H1 (cell line): ENCODE measurements around the gene ADTRP. TPM values are rescaled to one million over a fixed set of nuclear protein-coding genes. Genes with fewer than 3 reads are reported as not detected.

Experiments used
- CTCF ChIA-PET: fragments of 300-600 bp; sonication (Branson Sonifier 250); formaldehyde crosslinking; loops from one replicate; lab custom pipeline; 2021; ENCODE audit not compliant: partially characterized antibody; lab: Charles Lee
- POLR2A ChIA-PET: fragments of 300-600 bp; sonication (Branson Sonifier 250); formaldehyde crosslinking; loops from one replicate; lab custom pipeline; 2021; ENCODE audit warnings: inconsistent platforms; ENCODE audit not compliant: partially characterized antibody; lab: Charles Lee
- DNase-seq, 2 experiments: peaks; one replicate each; pipeline versions ENCODE4 v3.0.0 to v3.0.0-alpha.2; 2010 to 2022; ENCODE audit warnings: low spot score in 2 of 2, low read depth in 1 of 2, mixed read lengths in 1 of 2
- FAIRE-seq: peaks from 2 replicates; lab custom pipeline; 2011; peaks lifted over from hg19 to GRCh38; lab: Jason Lieb, UNC
- H2AFZ ChIP-seq: 2 replicates; pipeline ENCODE4 v1.8.1; 2012; ENCODE audit warnings: low read length, inconsistent platforms
- H2AK5ac ChIP-seq: 2 replicates; pipeline ENCODE4 v1.6.1; 2013; ENCODE audit warnings: low read depth, low read length
- H2BK120ac ChIP-seq: replicated peaks from 2 replicates; pipeline ENCODE3; 2013; ENCODE audit warnings: low read depth, low read length, inconsistent platforms
- H2BK12ac ChIP-seq: 2 replicates; pipeline ENCODE4 v1.6.1; 2013; ENCODE audit warnings: low read depth, low read length
- H2BK15ac ChIP-seq: 2 replicates; pipeline ENCODE4 v1.6.1; 2013; ENCODE audit warnings: low read length
- H2BK20ac ChIP-seq: 2 replicates; pipeline ENCODE4 v1.6.1; 2013; ENCODE audit warnings: low read length
- H2BK5ac ChIP-seq: 2 replicates; pipeline ENCODE4 v1.6.1; 2013; ENCODE audit warnings: low read depth, low read length
- H3K14ac ChIP-seq: 2 replicates; pipeline ENCODE4 v1.6.1; 2013; ENCODE audit warnings: inconsistent platforms; ENCODE audit not compliant: insufficient read length
- H3K18ac ChIP-seq: 2 replicates; pipeline ENCODE4 v1.6.1; 2013; ENCODE audit warnings: low read length; ENCODE audit errors: extremely low read depth
- H3K23ac ChIP-seq: 2 replicates; pipeline ENCODE4 v1.6.1; 2013; ENCODE audit warnings: inconsistent platforms; ENCODE audit not compliant: insufficient read length
- H3K23me2 ChIP-seq: 2 replicates; pipeline ENCODE4 v1.6.1; 2013; ENCODE audit warnings: low read depth, low read length
- H3K27ac ChIP-seq: 2 replicates; pipeline ENCODE4 v1.6.1; 2011; ENCODE audit warnings: low read depth, low read length, inconsistent platforms
- H3K27me3 ChIP-seq, 4 experiments: replicated peaks in 1 of 4; 1 replicate in 1 of 4; 2 replicates in 3 of 4; pipeline versions ENCODE4 v1.6.1 to v1.8.1; 2011 to 2013; ENCODE audit warnings: low read length in 3 of 4, mild to moderate bottlenecking in 3 of 4, inconsistent platforms in 2 of 4, mixed read lengths in 2 of 4, moderate library complexity in 1 of 4; ENCODE audit not compliant: control insufficient read depth in 3 of 4, insufficient read depth in 3 of 4; ENCODE audit errors: extremely low read depth in 1 of 4
- H3K36me3 ChIP-seq, 4 experiments: 2 replicates each; pipeline versions ENCODE4 v1.6.1 to v1.8.1; 2011 to 2013; ENCODE audit warnings: mild to moderate bottlenecking in 4 of 4, low read length in 3 of 4, moderate library complexity in 2 of 4, control low read depth in 1 of 4, inconsistent platforms in 1 of 4; ENCODE audit not compliant: insufficient read depth in 4 of 4, control insufficient read depth in 2 of 4
- H3K4ac ChIP-seq: replicated peaks from 2 replicates; pipeline ENCODE3; 2013; ENCODE audit warnings: low read length, low read depth, mixed read lengths, inconsistent platforms; ENCODE audit not compliant: insufficient read length
- H3K4me1 ChIP-seq, 4 experiments: replicated peaks in 1 of 4; 1 replicate in 1 of 4; 2 replicates in 3 of 4; pipeline versions ENCODE4 v1.6.1 to v1.8.1; 2011 to 2013; ENCODE audit warnings: low read length in 3 of 4, inconsistent platforms in 2 of 4, mixed read lengths in 1 of 4; ENCODE audit not compliant: insufficient read depth in 4 of 4, control insufficient read depth in 3 of 4
- H3K4me2 ChIP-seq, 2 experiments: 2 replicates each; pipeline versions ENCODE4 v1.6.1 to v1.8.1; 2011 to 2013; ENCODE audit warnings: low read depth in 2 of 2, low read length in 2 of 2, control low read depth in 1 of 2, inconsistent platforms in 1 of 2, mild to moderate bottlenecking in 1 of 2; ENCODE audit not compliant: insufficient read depth in 1 of 2
- H3K4me3 ChIP-seq, 4 experiments: fragments of 200-600, 300-600 bp in 1 of 4; sonication (generic), shearing (Covaris generic), sonication (Bioruptor Twin) in 1 of 4; 2 replicates each; pipeline versions ENCODE4 v1.5.1 to v1.8.1; 2011 to 2016; ENCODE audit warnings: low read length in 4 of 4, low read depth in 3 of 4, control low read depth in 2 of 4, inconsistent platforms in 2 of 4, mild to moderate bottlenecking in 2 of 4, mixed read lengths in 1 of 4, moderate library complexity in 1 of 4; ENCODE audit not compliant: insufficient read depth in 2 of 4; ENCODE audit errors: extremely low read depth in 1 of 4
- H3K56ac ChIP-seq: replicated peaks from 2 replicates; pipeline ENCODE3; 2013; ENCODE audit warnings: low read depth, mild to moderate bottlenecking, mixed read lengths, low read length, inconsistent platforms; ENCODE audit not compliant: insufficient read length
- H3K79me1 ChIP-seq: 2 replicates; pipeline ENCODE4 v1.6.1; 2013; ENCODE audit warnings: low read depth, low read length, control low read depth
- H3K79me2 ChIP-seq, 2 experiments: 2 replicates each; pipeline versions ENCODE4 v1.6.1 to v1.8.1; 2012 to 2013; ENCODE audit warnings: low read length in 2 of 2, mild to moderate bottlenecking in 2 of 2, inconsistent platforms in 1 of 2; ENCODE audit not compliant: insufficient read depth in 2 of 2, control insufficient read depth in 1 of 2
- H3K9ac ChIP-seq, 4 experiments: replicated peaks in 1 of 4; 1 replicate in 1 of 4; 2 replicates in 3 of 4; pipeline versions ENCODE4 v1.6.1 to v1.8.1; 2011 to 2013; ENCODE audit warnings: low read depth in 3 of 4, low read length in 3 of 4, control low read depth in 2 of 4, mild to moderate bottlenecking in 2 of 4, moderate library complexity in 2 of 4, inconsistent platforms in 1 of 4; ENCODE audit errors: extremely low read depth in 1 of 4
- H3K9me3 ChIP-seq, 2 experiments: 2 replicates each; pipeline versions ENCODE4 v1.6.1 to v1.8.1; 2012 to 2013; ENCODE audit warnings: mild to moderate bottlenecking in 2 of 2, moderate library complexity in 2 of 2, control low read depth in 1 of 2, inconsistent platforms in 1 of 2, low read depth in 1 of 2, low read length in 1 of 2, mixed read lengths in 1 of 2; ENCODE audit not compliant: insufficient read depth in 2 of 2
- H4K20me1 ChIP-seq, 2 experiments: replicated peaks in 1 of 2; 2 replicates each; pipeline versions ENCODE3 to v1.8.1; 2011 to 2013; ENCODE audit warnings: inconsistent platforms in 2 of 2, low read length in 2 of 2, mild to moderate bottlenecking in 1 of 2; ENCODE audit not compliant: insufficient read depth in 2 of 2, control insufficient read depth in 1 of 2
- H4K5ac ChIP-seq: 2 replicates; pipeline ENCODE4 v1.6.1; 2013; ENCODE audit warnings: low read length, low read depth, mixed read lengths, inconsistent platforms; ENCODE audit not compliant: insufficient read length
- H4K8ac ChIP-seq: 2 replicates; pipeline ENCODE4 v1.8.0; 2013; ENCODE audit warnings: mild to moderate bottlenecking, moderate library complexity, low read length, inconsistent platforms; ENCODE audit not compliant: insufficient read depth; ENCODE audit errors: extremely low read depth
- H4K91ac ChIP-seq: replicated peaks from 2 replicates; pipeline ENCODE3; 2013; ENCODE audit warnings: low read length, mixed read lengths, inconsistent platforms; ENCODE audit not compliant: insufficient read length
- ASH2L ChIP-seq: fragments of 200-600, 300-600 bp; sonication (generic); IDR thresholded peaks from one replicate; pipeline ENCODE4 v1.7.1; 2017; ENCODE audit warnings: low read length
- ATF3 ChIP-seq: IDR thresholded peaks from 2 replicates; pipeline ENCODE4 v1.6.1; 2011; ENCODE audit warnings: low read depth, mild to moderate bottlenecking, low read length; ENCODE audit not compliant: insufficient read depth
- CEBPB ChIP-seq: IDR thresholded peaks from 2 replicates; pipeline ENCODE4 v1.6.1; 2012; ENCODE audit warnings: low read depth, low read length
- FOSL1 ChIP-seq: IDR thresholded peaks from 2 replicates; pipeline ENCODE4 v1.6.1; 2011; ENCODE audit warnings: mild to moderate bottlenecking, low read depth, low read length, moderate library complexity; ENCODE audit not compliant: insufficient read depth
- HDAC2 ChIP-seq, 2 experiments: fragments of 300-600 bp in 1 of 2; sonication (generic) in 1 of 2; IDR thresholded peaks; 2 replicates each; pipeline ENCODE4 v1.6.1; 2011 to 2012; ENCODE audit warnings: low read depth in 2 of 2, low read length in 2 of 2, mild to moderate bottlenecking in 2 of 2, moderate library complexity in 2 of 2, borderline replicate concordance in 1 of 2, inconsistent platforms in 1 of 2
- JUND ChIP-seq: IDR thresholded peaks from 2 replicates; pipeline ENCODE4 v1.6.1; 2011; ENCODE audit warnings: mild to moderate bottlenecking, improper control_type of control experiment, low read length
- POLR2A ChIP-seq, 2 experiments: IDR thresholded peaks; 1 replicate in 1 of 2; 2 replicates in 1 of 2; pipeline ENCODE4 v1.6.1; 2011; ENCODE audit warnings: low read depth in 2 of 2, low read length in 2 of 2, mild to moderate bottlenecking in 2 of 2; ENCODE audit errors: control extremely low read depth in 1 of 2
- RNF2 ChIP-seq: fragments of 200-900, 300-1000 bp; sonication (generic); IDR thresholded peaks from 2 replicates; pipeline ENCODE4 v1.7.1; 2016; ENCODE audit warnings: borderline replicate concordance, low read depth, mild to moderate bottlenecking, antibody characterized with exemption, low read length; ENCODE audit not compliant: poor library complexity, severe bottlenecking; ENCODE audit errors: missing control alignments
- SIN3A ChIP-seq, 2 experiments: IDR thresholded peaks in 1 of 2; conservative IDR thresholded peaks in 1 of 2; 2 replicates each; pipeline ENCODE4 v1.6.1; 2011 to 2012; ENCODE audit warnings: low read length in 2 of 2, improper control_type of control experiment in 1 of 2, low read depth in 1 of 2, mild to moderate bottlenecking in 1 of 2
- TAF7 ChIP-seq: optimal IDR thresholded peaks from 2 replicates; pipeline ENCODE3; 2011; ENCODE audit warnings: low read depth, mild to moderate bottlenecking, inconsistent platforms, low read length, moderate library complexity, borderline replicate concordance
- ZNF274 ChIP-seq: IDR thresholded peaks from 2 replicates; pipeline ENCODE4 v1.7.0; 2012; ENCODE audit warnings: low read length, borderline replicate concordance; ENCODE audit errors: extremely low read depth
- WGBS, 2 experiments: shearing (Covaris generic) in 1 of 2; methylation state at CpG; one replicate each; pipeline versions ENCODE4 v1.1.6 to v1.1.7; 2013 to 2015; ENCODE audit warnings: low lambda C conversion rate in 2 of 2, mixed read lengths in 2 of 2, inconsistent platforms in 1 of 2, low coverage in 1 of 2, missing lambda C conversion rate in 1 of 2; ENCODE audit not compliant: insufficient replicate concordance in 2 of 2, insufficient coverage in 1 of 2, insufficient read length in 1 of 2; ENCODE audit errors: extremely low coverage in 1 of 2, missing lambda C conversion rate in 1 of 2; 5-methylcytosine and 5-hydroxymethylcytosine counted together
- polyA plus RNA-seq, 7 experiments: library from polyadenylated mRNA; depleted of rRNA in 3 of 7; stranded (reverse) in 5 of 7; unstranded in 2 of 7; fragments of >200 nt in 5 of 7; fragments of 200-250 nt in 2 of 7; gene quantifications; 1 replicate in 5 of 7; 2 replicates in 1 of 7; 4 replicates in 1 of 7; pipeline versions ENCODE4 v1.2.1 to v1.2.3, GENCODE V29; 2011 to 2013; ENCODE audit warnings: missing spikeins in 2 of 7, mixed read lengths in 2 of 7
- total RNA-seq: library from RNA; stranded (reverse); fragmentation: NEBNext Ultra II Directional; extraction: Animal tissue kit (Norgen Biotek cat#: 25700); gene quantifications from 2 replicates; pipeline ENCODE4 v1.2.1, GENCODE V29; 2021

The ADTRP gene
- total and polyA plus RNA-seq, 2 of the 8 experiments (the other 6 are each of a cell fraction or from before 2014, with no cell fraction given) = 0.08 to 0.45 TPM

- FAIRE-seq = no peak
- Histone ChIP-seq H2BK12ac (no peak overlapping the region), H2BK15ac (no peak overlapping the region), H3K79me1 (no peaks in the 10 kb centered on the region), H3K23me2 (no peaks in the 10 kb centered on the region), H3K56ac (no peak overlapping the region), H2AK5ac (no peak overlapping the region), H4K20me1 (no peaks in the 10 kb centered on the region), H3K23ac (no peak overlapping the region), H3K9me3 (no peaks in the 10 kb centered on the region), H3K4me1 (peaks cover 0 to 11% (median 6%) of the 10 kb centered on the region in 4 experiments; a peak in 5 of 7 replicates), H3K9ac (no peak overlapping the region), H4K8ac (no peak overlapping the region; the same call in 1 of the 2 replicates), H2BK20ac (no peak overlapping the region), H3K4ac (no peak overlapping the region), H4K91ac (no peak overlapping the region), H3K27ac (no peak overlapping the region), H3K36me3 (no peaks in the 10 kb centered on the region), H2BK120ac (no peak overlapping the region), H3K14ac (no peak overlapping the region), H4K5ac (no peak overlapping the region), H3K4me2 (no peak overlapping the region), H3K18ac (no peak overlapping the region), H2AFZ (0 out of 2 replicates have a peak overlapping the region, but pooled peaks have one; percentile 27), H3K79me2 (no peaks in the 10 kb centered on the region), H3K4me3 (no peak overlapping the region), H3K27me3 (no peaks in the 10 kb centered on the region), H2BK5ac (no peak overlapping the region; the same call in 1 of the 2 replicates)
- no peak for DNase-seq
- CTCF ChIA-PET = interaction anchor here (0.6 kb wide), 1 partner anchor 101 kb away, joined by 3 read pairs; no protein-coding TSS in a partner anchor
- POLR2A ChIA-PET = no interaction called here
- 83% methylated on average over 6 of the region's 6 CpGs; no CpG with 5 or more reads in 1 of the 2 experiments for WGBS, 2 experiments
- no peak for TF ChIP-seq ZNF274
- no peak for TF ChIP-seq ATF3
- no peak for TF ChIP-seq JUND
- TF ChIP-seq SIN3A (conservative IDR thresholded peaks at IDR 0.05 in 1 of 2, IDR thresholded peaks at IDR 0.05 in 1 of 2; ENCODE audit: low read depth in 1 of 2, low read length in 2 of 2) = no peak
- TF ChIP-seq HDAC2 (IDR thresholded peaks at IDR 0.05; ENCODE audit: borderline replicate concordance in 1 of 2, low read depth in 2 of 2, low read length in 2 of 2) = no peak
- TF ChIP-seq ASH2L = no peak
- TF ChIP-seq FOSL1 = no peak
- TF ChIP-seq POLR2A (IDR thresholded peaks at IDR 0.05; ENCODE audit: control extremely low read depth in 1 of 2, low read depth in 2 of 2, low read length in 2 of 2) = no peak
- no peak for TF ChIP-seq TAF7
- no peak for TF ChIP-seq RNF2
- TF ChIP-seq CEBPB = no peak
Observed at GRCh38 chr6:11802886-11803590, 24.4 kb upstream of the ADTRP start.
